A673 (cell line): ENCODE data around the gene LHFPL6. TPM values are rescaled to one million over a fixed set of nuclear protein-coding genes. Genes with fewer than 3 reads are reported as not detected.

Experiments used
- BruUV-seq: library from RNA; stranded (reverse); fragments of 400-500 nt; replicated peaks from 2 replicates; lab custom pipeline; 2021; lab: Mats Ljungman, UMichigan
- CTCF ChIA-PET: fragments of 300-600 bp; sonication (Branson Sonifier 250); formaldehyde crosslinking; loops from one replicate; lab custom pipeline; 2022; ENCODE audit warnings: antibody characterized with exemption; lab: Charles Lee
- POLR2A ChIA-PET: fragments of 300-600 bp; sonication (Branson Sonifier 250); formaldehyde crosslinking; loops from one replicate; lab custom pipeline; 2022; ENCODE audit warnings: antibody characterized with exemption; ENCODE audit not compliant: low non-redundant PET; lab: Charles Lee
- DNase-seq: peaks from one replicate; pipeline ENCODE4 v3.0.0-alpha.2; 2015; ENCODE audit warnings: low spot score
- H3K27ac ChIP-seq: fragments of 200-600 bp; sonication (generic); 2 replicates; pipeline ENCODE4 v1.5.1; 2016; ENCODE audit warnings: mixed run types, low read depth, mild to moderate bottlenecking, mixed read lengths, antibody characterized with exemption, low read length; ENCODE audit not compliant: poor library complexity, severe bottlenecking
- H3K27me3 ChIP-seq: fragments of 200-600 bp; sonication (generic); replicated peaks from 2 replicates; pipeline ENCODE4 v1.6.1; 2017; ENCODE audit warnings: mixed run types, low read depth, mild to moderate bottlenecking, mixed read lengths, antibody characterized with exemption, low read length; ENCODE audit not compliant: insufficient read depth, poor library complexity
- H3K36me3 ChIP-seq: fragments of 200-600 bp; sonication (generic); 2 replicates; pipeline ENCODE4 v1.6.1; 2016; ENCODE audit warnings: mixed run types, mild to moderate bottlenecking, mixed read lengths, antibody characterized with exemption, low read length; ENCODE audit not compliant: insufficient read depth, poor library complexity, severe bottlenecking
- H3K4me1 ChIP-seq: fragments of 200-600 bp; sonication (generic); 2 replicates; pipeline ENCODE4 v1.6.1; 2017; ENCODE audit warnings: mixed run types, mild to moderate bottlenecking, mixed read lengths, antibody characterized with exemption, low read length; ENCODE audit not compliant: insufficient read depth, poor library complexity, severe bottlenecking
- H3K4me3 ChIP-seq: fragments of 200-600 bp; sonication (generic); 2 replicates; pipeline ENCODE4 v1.5.1; 2016; ENCODE audit warnings: low read depth, mixed run types, mild to moderate bottlenecking, mixed read lengths, low read length; ENCODE audit not compliant: poor library complexity, severe bottlenecking
- H3K9me3 ChIP-seq: fragments of 200-600 bp; sonication (generic); 2 replicates; pipeline ENCODE4 v1.6.1; 2016; ENCODE audit warnings: mixed run types, low read depth, mild to moderate bottlenecking, mixed read lengths, antibody characterized with exemption, low read length; ENCODE audit not compliant: poor library complexity, severe bottlenecking
- EZH2 ChIP-seq: fragments of 200-600 bp; sonication (generic); IDR thresholded peaks from 2 replicates; pipeline ENCODE4 v1.6.1; 2017; ENCODE audit warnings: borderline replicate concordance, low read depth, mild to moderate bottlenecking, mixed read lengths, antibody characterized with exemption, low read length; ENCODE audit not compliant: poor library complexity, severe bottlenecking
- intact Hi-C: fragments of 100-400 bp; cut with micrococcal nuclease; formaldehyde crosslinking; loops from one replicate; pipeline ENCODE4 v1.10.0; 2022; ENCODE audit not compliant: unreplicated experiment
- total RNA-seq: library from RNA; stranded (reverse); gene quantifications from 2 replicates; pipeline ENCODE4 v1.2.3, GENCODE V29; 2021
- TF ChIP-seq, protein P1 (sequence below): fragments of 300-800, 200-600 bp; sonication (generic); conservative IDR thresholded peaks from 2 replicates; pipeline ENCODE4 v1.5.1; 2017; ENCODE audit warnings: low read depth, mild to moderate bottlenecking, antibody characterized with exemption, low read length, moderate library complexity, mixed read lengths

The LHFPL6 gene
- total RNA-seq, 1 experiment from 2014 or later: 63.9 TPM

GRCh38 chr13:39336937-39337336 lies 266.1 kb downstream of the LHFPL6 start:
- no peak for TF ChIP-seq EZH2
- TF ChIP-seq, protein P1, sequence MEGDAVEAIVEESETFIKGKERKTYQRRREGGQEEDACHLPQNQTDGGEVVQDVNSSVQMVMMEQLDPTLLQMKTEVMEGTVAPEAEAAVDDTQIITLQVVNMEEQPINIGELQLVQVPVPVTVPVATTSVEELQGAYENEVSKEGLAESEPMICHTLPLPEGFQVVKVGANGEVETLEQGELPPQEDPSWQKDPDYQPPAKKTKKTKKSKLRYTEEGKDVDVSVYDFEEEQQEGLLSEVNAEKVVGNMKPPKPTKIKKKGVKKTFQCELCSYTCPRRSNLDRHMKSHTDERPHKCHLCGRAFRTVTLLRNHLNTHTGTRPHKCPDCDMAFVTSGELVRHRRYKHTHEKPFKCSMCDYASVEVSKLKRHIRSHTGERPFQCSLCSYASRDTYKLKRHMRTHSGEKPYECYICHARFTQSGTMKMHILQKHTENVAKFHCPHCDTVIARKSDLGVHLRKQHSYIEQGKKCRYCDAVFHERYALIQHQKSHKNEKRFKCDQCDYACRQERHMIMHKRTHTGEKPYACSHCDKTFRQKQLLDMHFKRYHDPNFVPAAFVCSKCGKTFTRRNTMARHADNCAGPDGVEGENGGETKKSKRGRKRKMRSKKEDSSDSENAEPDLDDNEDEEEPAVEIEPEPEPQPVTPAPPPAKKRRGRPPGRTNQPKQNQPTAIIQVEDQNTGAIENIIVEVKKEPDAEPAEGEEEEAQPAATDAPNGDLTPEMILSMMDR: no peak
- no peak for DNase-seq
- no peak overlapping the region for H3K4me3 ChIP-seq
- BruUV-seq: no TSS peak
- H3K36me3 ChIP-seq: no peaks in the 10 kb centered on the region
- CTCF ChIA-PET: no interaction called here
- no peaks in the 10 kb centered on the region for H3K27me3 ChIP-seq
- H3K9me3 ChIP-seq: no peaks in the 10 kb centered on the region
- peaks cover 12% of the 10 kb centered on the region for H3K4me1 ChIP-seq
- H3K27ac ChIP-seq: no peak overlapping the region
- intact Hi-C loops: no loop called here
- POLR2A ChIA-PET: no interaction called here

DNA sequence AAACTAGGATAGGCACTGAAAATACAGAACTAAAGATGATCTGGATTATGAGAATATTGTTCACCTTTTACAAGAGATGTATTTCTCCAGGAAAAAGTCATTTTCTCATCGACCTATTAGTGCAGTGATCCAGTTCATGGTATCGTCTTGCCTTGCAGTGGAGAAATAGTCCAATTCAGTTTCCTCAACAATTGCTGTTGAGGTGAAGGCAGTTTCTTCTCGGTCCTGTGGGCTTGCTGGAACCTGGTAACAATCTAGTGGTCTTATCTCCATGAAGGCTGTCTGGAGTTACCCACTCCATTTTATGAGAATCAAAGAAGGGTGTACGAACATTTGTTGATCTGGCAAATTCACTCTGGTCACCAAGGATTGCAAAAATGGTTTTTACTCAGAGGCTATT lies 266.8 kb downstream of the LHFPL6 start:
- H3K27ac ChIP-seq: no peak overlapping the region
- no peaks in the 10 kb centered on the region for H3K27me3 ChIP-seq
- intact Hi-C loops: no loop called here
- H3K9me3 ChIP-seq: no peaks in the 10 kb centered on the region
- H3K4me1 ChIP-seq: peaks cover 5% of the 10 kb centered on the region
- H3K4me3 ChIP-seq: no peak overlapping the region
- POLR2A ChIA-PET: no interaction called here
- CTCF ChIA-PET: no interaction called here
- TF ChIP-seq EZH2: no peak
- TF ChIP-seq, protein P1: no peak
- H3K36me3 ChIP-seq: no peaks in the 10 kb centered on the region
- no peak for DNase-seq
- no TSS peak for BruUV-seq

GRCh38 chr13:39335721-39336120 lies 267.3 kb downstream of the LHFPL6 start:
- Histone ChIP-seq H3K9me3 (no peaks in the 10 kb centered on the region), H3K4me3 (no peak overlapping the region), H3K36me3 (no peaks in the 10 kb centered on the region), H3K27ac (no peak overlapping the region), H3K4me1 (peaks cover under 1% of the 10 kb centered on the region), H3K27me3 (no peaks in the 10 kb centered on the region)
- BruUV-seq: no TSS peak
- no peak for DNase-seq
- ChIA-PET POLR2A (no interaction called here), CTCF (no interaction called here)
- TF ChIP-seq, protein P1: no peak
- no peak for TF ChIP-seq EZH2
- intact Hi-C loops: no loop called here
